Immature natural killer cell (primary cell): ENCODE results near the gene NR1H3. TPM values are rescaled to one million over a fixed set of nuclear protein-coding genes. Genes with fewer than 3 reads are reported as not detected.
A peak's percentile ranks its signal among the peaks of the same experiment; 100 is the strongest.

ENCODE experiments used
- DNase-seq, 3 donors: peaks; one replicate each; pipeline ENCODE4 v3.0.0; 2022; ENCODE audit warnings: mixed read lengths in 1 of 3
- H3K27ac Mint-ChIP-seq, 6 donors: one replicate each; pipeline ENCODE4 v1.8.0; 2020; ENCODE audit warnings: mixed read lengths in 6 of 6, mild to moderate bottlenecking in 5 of 6, inconsistent platforms in 4 of 6, moderate library complexity in 3 of 6
- H3K27me3 Mint-ChIP-seq, 3 donors: one replicate each; pipeline ENCODE4 v1.8.0; 2020 to 2021; ENCODE audit warnings: low read depth in 3 of 3, mild to moderate bottlenecking in 3 of 3, mixed read lengths in 3 of 3, moderate library complexity in 3 of 3, inconsistent platforms in 1 of 3
- H3K36me3 Mint-ChIP-seq, 3 donors: one replicate each; pipeline ENCODE4 v1.8.0; 2020; ENCODE audit warnings: mixed read lengths in 3 of 3, inconsistent platforms in 2 of 3, mild to moderate bottlenecking in 2 of 3
- H3K4me1 Mint-ChIP-seq, 2 donors: one replicate each; pipeline ENCODE4 v1.8.0; 2020; ENCODE audit warnings: inconsistent platforms in 2 of 2, mild to moderate bottlenecking in 2 of 2, mixed read lengths in 2 of 2, moderate library complexity in 1 of 2
- H3K4me3 Mint-ChIP-seq, 5 donors: one replicate each; pipeline ENCODE4 v1.8.0; 2020; ENCODE audit warnings: mild to moderate bottlenecking in 5 of 5, mixed read lengths in 5 of 5, inconsistent platforms in 3 of 5, moderate library complexity in 3 of 5
- H3K9me3 Mint-ChIP-seq, 6 donors: one replicate each; pipeline ENCODE4 v1.8.0; 2020; ENCODE audit warnings: mild to moderate bottlenecking in 6 of 6, mixed read lengths in 6 of 6, inconsistent platforms in 4 of 6, moderate library complexity in 3 of 6
- polyA plus RNA-seq, 3 donors: library from polyadenylated mRNA; unstranded; fragments of 300-500 nt; fragmentation: Illumina TruSeq; gene quantifications; one replicate each; pipeline ENCODE4 v1.2.3, GENCODE V29; 2021

The NR1H3 gene
- polyA plus RNA-seq, 3 donors from 2014 or later = 14.8 to 20.3 (median 19.8) TPM

DNA sequence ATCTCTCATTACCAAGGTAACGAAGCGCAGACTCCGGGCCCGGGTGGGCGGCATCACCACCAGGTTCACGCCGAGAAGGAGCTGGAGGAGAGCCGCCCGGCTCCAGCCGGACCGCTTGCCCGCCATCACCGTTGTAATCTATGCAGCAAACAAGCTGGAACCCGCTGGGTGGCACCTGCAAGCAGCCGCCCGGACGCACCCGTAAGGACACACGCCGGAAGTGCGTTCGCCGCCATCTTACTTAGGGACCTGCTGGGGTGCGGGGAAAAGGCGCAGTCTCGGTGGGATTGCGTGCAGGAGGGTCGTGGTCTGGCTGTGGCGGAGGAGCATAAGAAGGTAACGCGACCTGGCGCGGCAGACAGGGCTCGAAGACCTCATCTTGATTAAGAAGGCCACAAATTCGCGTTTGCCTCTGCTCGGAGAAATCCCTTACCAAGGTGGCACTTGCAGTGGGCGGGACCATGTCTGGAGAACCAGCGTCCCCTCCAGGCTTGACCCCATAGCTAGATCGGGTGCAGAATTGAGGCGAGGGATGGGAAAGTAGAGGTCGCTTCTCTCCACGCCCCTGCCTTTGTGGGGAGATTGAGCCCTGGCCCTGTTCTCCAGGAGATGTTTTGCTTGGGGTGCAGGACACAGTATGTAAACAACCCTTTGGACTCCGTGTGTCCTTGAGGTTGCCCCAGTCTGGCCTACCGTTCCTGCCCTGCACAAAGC lies 9.0 kb upstream of the NR1H3 start, which contains the start of gene ACP2:
Gene ACP2, minus strand, starts transcription at position 151 of the 714 bp plus-strand sequence. Its CDS starts 25 bp downstream, at position 126.
- peaks cover 0 to 5% (median 0%) of the 10 kb centered on the region in 3 donors for H3K36me3 Mint-ChIP-seq
- H3K27me3 Mint-ChIP-seq = no peaks in the 10 kb centered on the region
- peaks cover 29 to 30% of the 10 kb centered on the region in 2 donors for H3K4me1 Mint-ChIP-seq
- no peaks in the 10 kb centered on the region for H3K9me3 Mint-ChIP-seq
- peak within 1 kb of the TSS; percentile 86 to 99 (median 98) for H3K27ac Mint-ChIP-seq
- DNase-seq = peak; percentile 86 to 89 (median 88)
- H3K4me3 Mint-ChIP-seq = peak within 1 kb of the TSS; percentile 92 to 100 (median 97)

DNA sequence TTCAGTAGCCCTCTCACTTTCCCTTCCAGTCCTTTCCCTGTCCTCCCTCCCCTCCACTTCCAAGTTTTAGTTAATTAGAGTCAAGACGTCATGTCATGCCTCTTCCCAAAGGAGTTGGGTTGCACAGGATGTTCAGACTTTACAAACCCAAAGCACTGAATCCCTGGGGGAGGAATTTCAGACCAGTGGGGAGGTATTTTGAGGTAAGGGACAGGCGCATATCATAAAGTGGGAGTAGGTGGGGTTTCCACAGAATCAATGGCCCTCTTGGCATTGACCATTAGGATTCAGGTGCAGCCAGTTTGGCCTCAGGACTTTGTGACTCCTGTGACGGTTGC lies 8.4 kb upstream of the NR1H3 start:
- DNase-seq = no peak
- Mint-ChIP-seq H3K4me3 (peak overlapping the region; percentile 92 to 100 (median 97)), H3K27ac (peak overlapping the region in 5 of 6 donors; percentile 86 to 99 (median 98)), H3K36me3 (peaks cover 0 to 5% (median 0%) of the 10 kb centered on the region in 3 donors), H3K9me3 (no peaks in the 10 kb centered on the region), H3K4me1 (peaks cover 29 to 30% of the 10 kb centered on the region in 2 donors), H3K27me3 (no peaks in the 10 kb centered on the region)

DNA sequence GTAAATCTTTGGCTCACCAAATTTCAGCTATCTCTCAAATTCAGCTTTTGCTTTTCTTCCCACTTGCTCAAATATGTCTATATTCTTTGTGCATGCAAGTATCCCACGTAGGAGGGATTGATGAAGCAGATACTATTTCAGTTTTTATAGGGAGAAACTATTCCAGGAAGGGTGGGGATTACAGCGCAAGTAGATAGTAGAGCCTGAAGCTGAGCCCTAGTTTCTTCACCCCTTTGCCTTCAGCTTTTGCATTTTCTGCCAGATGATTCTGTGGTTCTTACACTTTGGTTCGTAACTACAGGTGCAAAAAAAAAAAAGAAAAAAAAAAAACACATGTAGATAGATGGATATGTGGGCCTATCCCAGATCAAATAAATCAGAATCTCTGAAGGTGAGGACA lies 6.0 kb upstream of the NR1H3 start:
- Mint-ChIP-seq H3K27me3 (no peaks in the 10 kb centered on the region), H3K27ac (peak overlapping the region in 1 of 6 donors; percentile 29), H3K9me3 (no peaks in the 10 kb centered on the region), H3K4me1 (peaks cover 29% of the 10 kb centered on the region in 2 donors), H3K4me3 (peak overlapping the region in 1 of 5 donors; percentile 15), H3K36me3 (no peaks in the 10 kb centered on the region)
- no peak for DNase-seq

DNA sequence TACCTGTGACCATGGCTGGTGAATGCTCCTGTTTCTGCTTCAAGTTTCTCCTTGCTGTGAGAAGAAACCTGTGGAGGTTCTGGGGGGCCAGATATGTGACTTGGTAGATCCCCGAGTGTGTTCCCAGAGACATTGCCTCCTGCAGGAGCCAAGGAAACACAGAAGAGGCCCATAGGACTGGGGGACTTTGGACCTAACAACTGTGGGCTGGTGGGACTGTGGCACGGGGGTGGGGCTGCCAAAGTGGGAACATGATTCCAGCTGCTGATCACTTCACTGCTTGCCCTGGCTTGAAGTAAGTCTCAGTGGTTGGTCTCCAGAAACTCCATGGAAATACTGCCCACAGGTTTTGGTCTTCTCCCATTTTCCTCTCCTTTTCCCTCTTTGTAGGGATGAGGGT lies 4.1 kb upstream of the NR1H3 start:
- peaks cover 23 to 27% of the 10 kb centered on the region in 2 donors for H3K4me1 Mint-ChIP-seq
- no peak for DNase-seq
- no peaks in the 10 kb centered on the region for H3K36me3 Mint-ChIP-seq
- no peak overlapping the region for H3K27ac Mint-ChIP-seq
- H3K9me3 Mint-ChIP-seq = no peaks in the 10 kb centered on the region
- H3K4me3 Mint-ChIP-seq = no peak overlapping the region
- no peaks in the 10 kb centered on the region for H3K27me3 Mint-ChIP-seq

DNA sequence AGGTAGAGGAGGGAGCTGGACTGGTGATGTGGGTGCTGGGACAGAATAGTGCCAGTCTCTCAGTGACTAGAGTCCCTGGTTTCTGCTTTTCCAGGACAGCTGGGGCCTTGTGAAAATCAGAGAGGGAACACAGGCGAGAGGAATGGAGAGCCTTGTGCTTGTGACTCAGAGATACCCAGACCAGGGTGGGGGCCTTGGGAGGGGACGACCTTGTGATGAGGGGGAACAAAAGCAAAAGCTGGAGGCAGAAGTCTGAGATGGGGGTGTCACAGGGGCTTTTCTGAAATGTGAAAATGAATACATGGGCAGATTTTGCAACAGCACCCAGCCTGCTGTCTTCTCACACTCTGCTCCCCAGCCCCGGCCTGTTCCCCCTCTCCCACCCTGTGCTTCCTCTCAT lies 3.4 kb upstream of the NR1H3 start:
- peaks cover 23% of the 10 kb centered on the region in 2 donors for H3K4me1 Mint-ChIP-seq
- no peak for DNase-seq
- H3K27ac Mint-ChIP-seq = peak overlapping the region in 1 of 6 donors; percentile 43
- no peak overlapping the region for H3K4me3 Mint-ChIP-seq
- H3K27me3 Mint-ChIP-seq = no peaks in the 10 kb centered on the region
- no peaks in the 10 kb centered on the region for H3K9me3 Mint-ChIP-seq
- H3K36me3 Mint-ChIP-seq = no peaks in the 10 kb centered on the region

DNA sequence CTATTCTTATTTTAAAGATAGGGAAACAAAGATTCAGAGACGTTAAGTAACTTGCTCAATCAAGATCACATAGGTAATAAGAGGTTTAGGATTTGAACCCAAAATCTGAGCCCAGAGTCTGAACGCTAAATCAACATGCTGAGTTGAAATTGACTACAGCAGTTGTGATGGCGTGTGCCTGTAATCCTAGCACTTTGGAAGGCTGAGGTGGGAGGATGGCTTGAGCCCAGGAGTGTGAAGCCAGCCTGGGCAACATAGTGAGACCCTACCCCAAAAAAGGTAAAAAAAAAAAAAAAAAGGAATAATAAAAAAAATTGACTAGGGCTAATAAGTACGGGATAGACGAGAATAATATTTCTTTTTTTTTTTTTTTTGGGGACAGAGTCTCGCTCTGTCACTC lies 1.4 kb upstream of the NR1H3 start:
- Mint-ChIP-seq H3K4me1 (peaks cover 19 to 27% of the 10 kb centered on the region in 2 donors), H3K27me3 (no peaks in the 10 kb centered on the region), H3K27ac (no peak overlapping the region), H3K36me3 (peaks cover 0 to 3% (median 0%) of the 10 kb centered on the region in 3 donors), H3K4me3 (no peak overlapping the region), H3K9me3 (no peaks in the 10 kb centered on the region)
- no peak for DNase-seq

DNA sequence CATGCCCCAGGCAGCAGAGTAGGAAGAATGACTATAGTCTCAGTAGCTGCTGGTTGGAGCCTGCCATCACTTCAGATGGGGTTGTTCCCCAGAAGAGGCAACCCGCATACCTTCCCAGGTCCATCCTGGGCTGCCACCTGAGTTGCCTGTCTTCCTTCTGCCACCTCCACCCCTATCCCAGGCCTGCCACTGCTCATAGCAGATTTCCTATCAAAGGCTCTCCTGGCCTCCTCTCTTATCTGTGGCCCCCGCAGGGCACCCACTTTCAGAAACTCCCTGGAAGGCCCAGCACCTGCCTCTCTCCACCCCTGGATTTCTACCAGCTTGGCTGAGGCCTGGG lies 649 bp upstream of the NR1H3 start:
- no peak for DNase-seq
- Mint-ChIP-seq H3K27ac (no peak overlapping the region), H3K9me3 (no peaks in the 10 kb centered on the region), H3K4me1 (peaks cover 17 to 27% of the 10 kb centered on the region in 2 donors), H3K27me3 (no peaks in the 10 kb centered on the region), H3K36me3 (peaks cover 0 to 3% (median 0%) of the 10 kb centered on the region in 3 donors), H3K4me3 (peak overlapping the region in 1 of 5 donors; percentile 81)

DNA sequence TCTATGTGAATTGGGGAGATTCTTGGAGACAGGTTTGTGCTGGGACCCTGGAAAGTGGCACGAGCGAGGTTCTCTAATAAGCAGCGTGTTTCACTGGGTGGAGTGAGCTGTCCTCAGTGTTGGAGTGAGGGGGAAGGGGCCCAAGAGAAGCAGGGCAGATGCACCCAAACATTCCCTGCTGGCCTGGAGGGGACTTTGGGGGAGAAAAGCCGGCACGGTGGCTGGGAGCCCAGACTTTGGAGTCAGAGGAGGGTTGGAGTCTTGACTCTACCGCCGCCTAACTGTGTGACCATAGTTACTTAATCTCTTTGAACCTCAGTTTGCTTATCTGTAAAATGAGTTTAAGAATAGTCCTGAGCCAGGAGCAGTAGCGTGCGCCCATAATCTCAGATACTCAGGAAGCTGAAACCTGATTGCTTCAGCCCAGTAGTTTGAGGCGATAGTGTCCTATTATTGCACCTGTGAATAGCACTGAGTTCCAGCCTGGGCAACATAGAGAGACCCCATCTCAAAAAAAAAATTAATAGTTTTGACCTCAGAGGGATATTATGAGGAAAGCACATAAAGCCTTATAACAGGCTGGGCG lies 614 bp downstream of the NR1H3 start:
- Mint-ChIP-seq H3K27ac (peak overlapping the region; percentile 34 to 75 (median 65)), H3K27me3 (no peaks in the 10 kb centered on the region), H3K36me3 (peaks cover 0 to 3% (median 0%) of the 10 kb centered on the region in 3 donors), H3K4me1 (peaks cover 17 to 27% of the 10 kb centered on the region in 2 donors), H3K4me3 (peak overlapping the region; percentile 62 to 81 (median 78)), H3K9me3 (no peaks in the 10 kb centered on the region)
- DNase-seq = no peak

DNA sequence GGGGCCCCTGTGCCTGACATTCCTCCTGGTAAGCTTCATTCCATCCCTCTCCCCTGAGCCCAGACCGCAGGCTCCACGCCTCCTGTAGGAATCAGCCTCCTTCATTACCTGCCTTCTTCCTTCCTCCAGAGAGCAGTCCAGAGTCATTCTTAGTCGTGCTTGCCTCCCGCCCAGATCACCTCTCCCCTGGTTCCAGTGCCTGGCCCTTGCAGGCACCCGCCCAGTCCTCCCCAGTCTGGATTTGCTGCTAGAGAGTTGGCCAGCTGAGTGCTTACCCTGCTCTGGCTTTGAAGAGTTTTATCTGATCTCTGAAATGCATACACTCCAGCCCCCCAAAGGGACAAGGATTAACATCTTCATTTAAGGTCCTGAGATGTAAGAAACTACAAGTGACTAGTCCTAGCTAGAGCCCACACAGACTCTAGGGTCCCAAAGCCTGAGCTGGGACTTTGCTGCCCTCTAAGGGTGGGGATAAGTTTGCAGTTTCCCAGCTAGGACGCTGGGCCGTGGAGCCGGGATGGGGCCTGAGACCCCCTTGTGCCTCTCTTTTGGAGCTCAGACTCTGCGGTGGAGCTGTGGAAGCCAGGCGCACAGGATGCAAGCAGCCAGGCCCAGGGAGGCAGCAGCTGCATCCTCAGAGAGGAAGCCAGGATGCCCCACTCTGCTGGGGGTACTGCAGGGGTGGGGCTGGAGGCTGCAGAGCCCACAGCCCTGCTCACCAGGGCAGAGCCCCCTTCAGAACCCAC lies 1.6 kb downstream of the NR1H3 start:
- Mint-ChIP-seq H3K4me3 (peak overlapping the region in 4 of 5 donors; percentile 47 to 59 (median 55)), H3K36me3 (peaks cover 0 to 3% (median 0%) of the 10 kb centered on the region in 3 donors), H3K4me1 (peaks cover 17 to 27% of the 10 kb centered on the region in 2 donors), H3K27me3 (peaks cover 0 to 2% (median 0%) of the 10 kb centered on the region in 3 donors), H3K9me3 (no peaks in the 10 kb centered on the region), H3K27ac (peak overlapping the region in 4 of 6 donors; percentile 24 to 86 (median 52))
- DNase-seq = peak in 1 of 3 donors; percentile 15

DNA sequence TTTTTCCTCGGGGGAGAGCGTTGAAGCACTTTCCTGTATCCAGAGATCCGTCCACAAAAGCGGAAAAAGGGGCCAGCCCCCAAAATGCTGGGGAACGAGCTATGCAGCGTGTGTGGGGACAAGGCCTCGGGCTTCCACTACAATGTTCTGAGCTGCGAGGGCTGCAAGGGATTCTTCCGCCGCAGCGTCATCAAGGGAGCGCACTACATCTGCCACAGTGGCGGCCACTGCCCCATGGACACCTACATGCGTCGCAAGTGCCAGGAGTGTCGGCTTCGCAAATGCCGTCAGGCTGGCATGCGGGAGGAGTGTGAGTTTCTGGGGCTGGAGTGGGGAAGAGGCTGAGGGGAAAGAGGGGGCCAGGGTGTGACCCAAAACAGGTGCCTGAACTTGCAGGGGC lies 2.6 kb downstream of the NR1H3 start:
- H3K36me3 Mint-ChIP-seq = peaks cover 0 to 3% (median 0%) of the 10 kb centered on the region in 3 donors
- H3K9me3 Mint-ChIP-seq = no peaks in the 10 kb centered on the region
- no peak overlapping the region for H3K4me3 Mint-ChIP-seq
- H3K27ac Mint-ChIP-seq = peak overlapping the region in 1 of 6 donors; percentile 53
- H3K27me3 Mint-ChIP-seq = peaks cover 0 to 3% (median 0%) of the 10 kb centered on the region in 3 donors
- H3K4me1 Mint-ChIP-seq = peaks cover 20 to 31% of the 10 kb centered on the region in 2 donors
- no peak for DNase-seq

DNA sequence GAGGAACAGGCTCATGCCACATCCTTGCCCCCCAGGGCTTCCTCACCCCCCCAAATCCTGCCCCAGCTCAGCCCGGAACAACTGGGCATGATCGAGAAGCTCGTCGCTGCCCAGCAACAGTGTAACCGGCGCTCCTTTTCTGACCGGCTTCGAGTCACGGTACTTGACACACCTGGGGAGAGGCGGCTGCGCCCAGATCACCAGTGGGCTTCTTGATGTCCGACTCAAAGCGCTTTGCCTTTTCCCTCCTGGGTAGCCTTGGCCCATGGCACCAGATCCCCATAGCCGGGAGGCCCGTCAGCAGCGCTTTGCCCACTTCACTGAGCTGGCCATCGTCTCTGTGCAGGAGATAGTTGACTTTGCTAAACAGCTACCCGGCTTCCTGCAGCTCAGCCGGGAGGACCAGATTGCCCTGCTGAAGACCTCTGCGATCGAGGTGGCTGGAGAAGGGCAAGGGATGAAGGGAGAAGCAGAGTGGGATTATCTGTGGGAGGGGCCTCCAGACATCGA lies 3.5 kb downstream of the NR1H3 start:
- peaks cover 26 to 37% of the 10 kb centered on the region in 2 donors for H3K4me1 Mint-ChIP-seq
- DNase-seq = no peak
- H3K36me3 Mint-ChIP-seq = peaks cover 0 to 3% (median 0%) of the 10 kb centered on the region in 3 donors
- H3K27me3 Mint-ChIP-seq = peaks cover 0 to 3% (median 0%) of the 10 kb centered on the region in 3 donors
- no peak overlapping the region for H3K4me3 Mint-ChIP-seq
- H3K27ac Mint-ChIP-seq = no peak overlapping the region
- no peaks in the 10 kb centered on the region for H3K9me3 Mint-ChIP-seq

DNA sequence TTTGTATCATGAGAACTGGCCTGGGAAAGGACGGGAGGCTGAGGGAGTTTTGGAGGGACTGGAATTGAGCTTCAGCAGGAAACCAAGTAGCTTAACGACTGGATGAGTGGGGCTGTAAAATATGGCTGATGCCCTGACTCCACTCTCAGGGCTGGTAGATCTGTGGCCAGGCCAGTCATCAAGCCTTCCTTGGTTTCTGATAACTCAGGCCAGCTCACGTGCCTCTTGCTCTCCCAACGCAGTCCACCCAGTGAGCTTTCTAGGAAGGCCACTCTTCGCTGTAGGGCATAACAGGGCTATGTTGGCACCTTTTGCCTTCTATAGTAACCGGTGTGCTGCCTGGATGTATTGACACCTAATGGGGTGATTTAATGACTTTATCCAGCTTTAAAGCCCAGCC lies 6.3 kb downstream of the NR1H3 start:
- Mint-ChIP-seq H3K9me3 (no peaks in the 10 kb centered on the region), H3K36me3 (peaks cover 0 to 3% (median 0%) of the 10 kb centered on the region in 3 donors), H3K27me3 (peaks cover 6 to 9% (median 6%) of the 10 kb centered on the region in 3 donors)

DNA sequence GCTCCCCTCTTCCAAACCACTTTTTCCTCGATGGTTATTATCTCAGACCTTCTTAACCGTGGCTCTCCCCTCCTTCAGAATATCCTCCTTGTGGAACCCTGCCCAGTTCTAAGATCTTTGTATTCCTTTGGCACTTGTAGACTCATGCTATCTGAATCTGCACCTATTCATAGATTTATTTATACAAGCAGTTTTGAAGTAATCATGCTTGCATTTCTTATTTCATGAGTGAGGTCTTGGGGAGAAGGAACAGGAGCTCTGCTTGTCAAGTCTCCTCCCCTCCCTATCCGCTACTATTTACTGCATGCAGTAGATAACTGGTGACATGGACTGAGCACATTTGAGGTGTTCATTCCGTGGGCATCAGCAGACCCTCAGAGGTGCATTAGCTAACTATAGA lies 6.7 kb downstream of the NR1H3 start:
- peaks cover 8 to 12% (median 8%) of the 10 kb centered on the region in 3 donors for H3K27me3 Mint-ChIP-seq
- peaks cover 0 to 3% (median 0%) of the 10 kb centered on the region in 3 donors for H3K36me3 Mint-ChIP-seq
- DNase-seq = no peak
- no peaks in the 10 kb centered on the region for H3K9me3 Mint-ChIP-seq
- H3K4me3 Mint-ChIP-seq = no peak overlapping the region
- H3K27ac Mint-ChIP-seq = peak overlapping the region in 2 of 6 donors; percentile 6 to 36
- H3K4me1 Mint-ChIP-seq = peaks cover 28 to 32% of the 10 kb centered on the region in 2 donors

More for the DNA sequence above, 6.3 kb downstream of the NR1H3 start:
- no peak overlapping the region for H3K4me3 Mint-ChIP-seq
- no peak for DNase-seq
- peaks cover 29 to 34% of the 10 kb centered on the region in 2 donors for H3K4me1 Mint-ChIP-seq
- H3K27ac Mint-ChIP-seq = peak overlapping the region in 2 of 6 donors; percentile 14 to 36
